Liver (tissue), 3 donors: ENCODE measurements around the gene ETV6.

Source experiments
- HNF4A ChIP-seq, 2 donors: conservative IDR thresholded peaks; 2 replicates each; pipeline ENCODE4 v1.6.1; 2016; ENCODE audit warnings: antibody characterized with exemption in 2 of 2, mild to moderate bottlenecking in 2 of 2
- NR2F2 ChIP-seq: IDR thresholded peaks from 2 replicates; pipeline ENCODE4 v1.6.1; 2016; ENCODE audit warnings: antibody characterized with exemption
- RXRA ChIP-seq, 2 donors: IDR thresholded peaks; 2 replicates each; pipeline ENCODE4 v1.6.1; 2017 to 2018; ENCODE audit warnings: antibody characterized with exemption in 2 of 2, mild to moderate bottlenecking in 1 of 2
- SP1 ChIP-seq: IDR thresholded peaks from 2 replicates; pipeline ENCODE4 v1.6.1; 2018; ENCODE audit warnings: antibody characterized with exemption, mild to moderate bottlenecking
- YY1 ChIP-seq: IDR thresholded peaks from 2 replicates; pipeline ENCODE4 v1.6.1; 2016; ENCODE audit warnings: antibody characterized with exemption, mild to moderate bottlenecking
- TF ChIP-seq, protein P1 (sequence below): fragments of 150-350 bp; IDR thresholded peaks from 2 replicates; pipeline ENCODE4 v1.5.1; 2017; ENCODE audit warnings: improper control_type of control experiment, low read depth, low read length; ENCODE audit not compliant: missing input control
- TF ChIP-seq, protein P2 (sequence below): IDR thresholded peaks from 2 replicates; pipeline ENCODE4 v1.6.1; 2016; ENCODE audit warnings: antibody characterized with exemption
- TF ChIP-seq, protein P3 (sequence below): IDR thresholded peaks from 2 replicates; pipeline ENCODE4 v1.6.1; 2016; ENCODE audit warnings: antibody characterized with exemption, mild to moderate bottlenecking
- TF ChIP-seq, protein P4 (sequence below): IDR thresholded peaks from 2 replicates; pipeline ENCODE4 v1.6.1; 2016; ENCODE audit warnings: antibody characterized with exemption
- donor health status: healthy.
- donor health status: healthy.

DNA sequence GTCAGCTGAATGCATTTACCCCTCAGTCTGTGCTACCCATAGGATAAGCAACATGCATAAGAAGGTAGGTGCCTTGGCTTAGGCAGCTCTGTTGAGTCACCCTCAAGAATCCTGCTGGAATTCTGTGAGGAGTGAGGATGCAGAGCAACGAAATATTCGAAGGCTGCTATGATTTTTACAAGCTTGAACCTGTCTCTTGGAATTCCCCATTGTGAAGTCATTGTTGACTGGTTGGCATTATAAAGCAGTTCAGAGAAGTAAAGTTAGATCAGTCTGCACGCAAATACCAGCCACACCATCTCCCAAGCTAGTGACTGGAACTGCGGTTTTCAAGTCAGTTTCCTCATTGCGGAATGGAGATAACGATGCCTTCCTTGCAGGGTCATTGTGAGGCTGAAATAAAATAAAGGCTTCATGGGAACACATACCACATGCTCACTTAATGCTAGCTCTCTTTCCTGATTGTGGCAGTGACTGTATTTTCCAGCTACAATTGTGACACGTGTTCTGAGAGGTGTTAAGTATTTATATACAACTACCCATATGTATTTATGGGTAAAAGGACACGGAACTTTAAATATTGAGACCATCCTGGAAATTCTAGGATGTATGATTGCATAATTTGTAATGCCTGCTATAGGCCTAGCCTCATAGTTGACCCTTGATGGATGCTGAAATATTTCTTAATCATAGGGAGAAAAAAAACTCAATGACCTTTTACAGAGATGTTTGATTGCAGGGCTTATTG lies 96.7 kb downstream of the ETV6 start:
- TF ChIP-seq RXRA (IDR thresholded peaks at IDR 0.05) (no peak), NR2F2 (no peak), SP1 (no peak), YY1 (no peak), HNF4A (conservative IDR thresholded peaks at IDR 0.05) (no peak)
- TF ChIP-seq, protein P1, sequence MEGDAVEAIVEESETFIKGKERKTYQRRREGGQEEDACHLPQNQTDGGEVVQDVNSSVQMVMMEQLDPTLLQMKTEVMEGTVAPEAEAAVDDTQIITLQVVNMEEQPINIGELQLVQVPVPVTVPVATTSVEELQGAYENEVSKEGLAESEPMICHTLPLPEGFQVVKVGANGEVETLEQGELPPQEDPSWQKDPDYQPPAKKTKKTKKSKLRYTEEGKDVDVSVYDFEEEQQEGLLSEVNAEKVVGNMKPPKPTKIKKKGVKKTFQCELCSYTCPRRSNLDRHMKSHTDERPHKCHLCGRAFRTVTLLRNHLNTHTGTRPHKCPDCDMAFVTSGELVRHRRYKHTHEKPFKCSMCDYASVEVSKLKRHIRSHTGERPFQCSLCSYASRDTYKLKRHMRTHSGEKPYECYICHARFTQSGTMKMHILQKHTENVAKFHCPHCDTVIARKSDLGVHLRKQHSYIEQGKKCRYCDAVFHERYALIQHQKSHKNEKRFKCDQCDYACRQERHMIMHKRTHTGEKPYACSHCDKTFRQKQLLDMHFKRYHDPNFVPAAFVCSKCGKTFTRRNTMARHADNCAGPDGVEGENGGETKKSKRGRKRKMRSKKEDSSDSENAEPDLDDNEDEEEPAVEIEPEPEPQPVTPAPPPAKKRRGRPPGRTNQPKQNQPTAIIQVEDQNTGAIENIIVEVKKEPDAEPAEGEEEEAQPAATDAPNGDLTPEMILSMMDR: no peak
- TF ChIP-seq, protein P2, sequence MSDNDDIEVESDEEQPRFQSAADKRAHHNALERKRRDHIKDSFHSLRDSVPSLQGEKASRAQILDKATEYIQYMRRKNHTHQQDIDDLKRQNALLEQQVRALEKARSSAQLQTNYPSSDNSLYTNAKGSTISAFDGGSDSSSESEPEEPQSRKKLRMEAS: no peak
- TF ChIP-seq, protein P3, sequence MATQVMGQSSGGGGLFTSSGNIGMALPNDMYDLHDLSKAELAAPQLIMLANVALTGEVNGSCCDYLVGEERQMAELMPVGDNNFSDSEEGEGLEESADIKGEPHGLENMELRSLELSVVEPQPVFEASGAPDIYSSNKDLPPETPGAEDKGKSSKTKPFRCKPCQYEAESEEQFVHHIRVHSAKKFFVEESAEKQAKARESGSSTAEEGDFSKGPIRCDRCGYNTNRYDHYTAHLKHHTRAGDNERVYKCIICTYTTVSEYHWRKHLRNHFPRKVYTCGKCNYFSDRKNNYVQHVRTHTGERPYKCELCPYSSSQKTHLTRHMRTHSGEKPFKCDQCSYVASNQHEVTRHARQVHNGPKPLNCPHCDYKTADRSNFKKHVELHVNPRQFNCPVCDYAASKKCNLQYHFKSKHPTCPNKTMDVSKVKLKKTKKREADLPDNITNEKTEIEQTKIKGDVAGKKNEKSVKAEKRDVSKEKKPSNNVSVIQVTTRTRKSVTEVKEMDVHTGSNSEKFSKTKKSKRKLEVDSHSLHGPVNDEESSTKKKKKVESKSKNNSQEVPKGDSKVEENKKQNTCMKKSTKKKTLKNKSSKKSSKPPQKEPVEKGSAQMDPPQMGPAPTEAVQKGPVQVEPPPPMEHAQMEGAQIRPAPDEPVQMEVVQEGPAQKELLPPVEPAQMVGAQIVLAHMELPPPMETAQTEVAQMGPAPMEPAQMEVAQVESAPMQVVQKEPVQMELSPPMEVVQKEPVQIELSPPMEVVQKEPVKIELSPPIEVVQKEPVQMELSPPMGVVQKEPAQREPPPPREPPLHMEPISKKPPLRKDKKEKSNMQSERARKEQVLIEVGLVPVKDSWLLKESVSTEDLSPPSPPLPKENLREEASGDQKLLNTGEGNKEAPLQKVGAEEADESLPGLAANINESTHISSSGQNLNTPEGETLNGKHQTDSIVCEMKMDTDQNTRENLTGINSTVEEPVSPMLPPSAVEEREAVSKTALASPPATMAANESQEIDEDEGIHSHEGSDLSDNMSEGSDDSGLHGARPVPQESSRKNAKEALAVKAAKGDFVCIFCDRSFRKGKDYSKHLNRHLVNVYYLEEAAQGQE: no peak
- TF ChIP-seq, protein P4, sequence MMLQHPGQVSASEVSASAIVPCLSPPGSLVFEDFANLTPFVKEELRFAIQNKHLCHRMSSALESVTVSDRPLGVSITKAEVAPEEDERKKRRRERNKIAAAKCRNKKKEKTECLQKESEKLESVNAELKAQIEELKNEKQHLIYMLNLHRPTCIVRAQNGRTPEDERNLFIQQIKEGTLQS: no peak
